Sigmoid colon (tissue), 4 donors: Measurements from ENCODE around the gene STK40.
A peak's percentile ranks its signal among the peaks of the same experiment; 100 is the strongest.

Experiments
- EP300 ChIP-seq, 4 donors: sonication (generic); formaldehyde crosslinking; IDR thresholded peaks; one replicate each; pipeline ENCODE4 v1.6.1; 2017; ENCODE audit warnings: antibody characterized with exemption in 4 of 4
- POLR2A ChIP-seq, 2 donors: fragments of 450-650 bp; IDR thresholded peaks; one replicate each; pipeline ENCODE4 v1.6.1; 2016; ENCODE audit warnings: antibody characterized with exemption in 2 of 2, mild to moderate bottlenecking in 2 of 2, moderate library complexity in 2 of 2
- TF ChIP-seq, protein P1 (sequence below), 4 experiments: fragments of 450-650 bp in 3 of 4; fragments of 200-600 bp in 1 of 4; IDR thresholded peaks; one replicate each; pipeline ENCODE4 v1.5.1; 2016 to 2019; ENCODE audit warnings: antibody characterized with exemption in 4 of 4, mild to moderate bottlenecking in 3 of 4, moderate library complexity in 2 of 4

DNA sequence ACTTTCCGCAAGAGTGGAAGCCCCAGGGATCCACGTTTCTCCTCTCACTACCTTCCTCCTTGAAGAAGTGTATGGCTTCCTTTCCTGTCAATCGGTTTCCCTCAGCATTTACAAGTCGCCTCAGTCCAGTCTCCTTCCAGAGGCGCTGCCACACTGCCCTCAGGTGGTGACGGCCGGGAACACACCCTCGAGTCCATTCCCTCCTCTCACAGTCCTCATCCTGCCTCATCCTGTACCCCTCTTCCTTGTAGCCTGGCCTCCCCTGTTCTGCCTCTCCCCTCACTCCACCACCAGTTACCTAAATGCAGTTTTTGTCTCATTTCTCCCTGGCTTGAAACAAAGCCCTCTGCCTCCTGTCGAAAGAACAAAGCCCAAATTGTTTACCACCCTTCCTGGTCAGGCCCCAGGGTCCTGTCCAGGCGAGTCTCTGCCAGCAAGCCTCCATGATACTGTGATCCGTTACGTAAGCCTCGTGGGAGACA lies 35.2 kb upstream of the STK40 start:
- TF ChIP-seq, protein P1, sequence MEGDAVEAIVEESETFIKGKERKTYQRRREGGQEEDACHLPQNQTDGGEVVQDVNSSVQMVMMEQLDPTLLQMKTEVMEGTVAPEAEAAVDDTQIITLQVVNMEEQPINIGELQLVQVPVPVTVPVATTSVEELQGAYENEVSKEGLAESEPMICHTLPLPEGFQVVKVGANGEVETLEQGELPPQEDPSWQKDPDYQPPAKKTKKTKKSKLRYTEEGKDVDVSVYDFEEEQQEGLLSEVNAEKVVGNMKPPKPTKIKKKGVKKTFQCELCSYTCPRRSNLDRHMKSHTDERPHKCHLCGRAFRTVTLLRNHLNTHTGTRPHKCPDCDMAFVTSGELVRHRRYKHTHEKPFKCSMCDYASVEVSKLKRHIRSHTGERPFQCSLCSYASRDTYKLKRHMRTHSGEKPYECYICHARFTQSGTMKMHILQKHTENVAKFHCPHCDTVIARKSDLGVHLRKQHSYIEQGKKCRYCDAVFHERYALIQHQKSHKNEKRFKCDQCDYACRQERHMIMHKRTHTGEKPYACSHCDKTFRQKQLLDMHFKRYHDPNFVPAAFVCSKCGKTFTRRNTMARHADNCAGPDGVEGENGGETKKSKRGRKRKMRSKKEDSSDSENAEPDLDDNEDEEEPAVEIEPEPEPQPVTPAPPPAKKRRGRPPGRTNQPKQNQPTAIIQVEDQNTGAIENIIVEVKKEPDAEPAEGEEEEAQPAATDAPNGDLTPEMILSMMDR (IDR thresholded peaks at IDR 0.05), result peak; percentile 88 to 94 (median 92)
- TF ChIP-seq EP300 (IDR thresholded peaks at IDR 0.05) (no peak), POLR2A (IDR thresholded peaks at IDR 0.05) (no peak)
